ENCODE data around the gene MYO1G.

GRCh38 chr7:45026984-45027773, 48.4 kb upstream of the MYO1G start:
- TF ChIP-seq ZBTB33 (IDR thresholded peaks at IDR 0.05; ENCODE audit: borderline replicate concordance, low read depth) = no peak
- TF ChIP-seq CTCF (IDR thresholded peaks at IDR 0.05) = no peak
- TF ChIP-seq SMC3 (IDR thresholded peaks at IDR 0.05; ENCODE audit: low read depth, low read length) = no peak
- TF ChIP-seq TAF1 (IDR thresholded peaks at IDR 0.05; ENCODE audit: borderline replicate concordance, low read depth, low read length) = no peak
- TF ChIP-seq EP300 (IDR thresholded peaks at IDR 0.05; ENCODE audit: borderline replicate concordance in 1 of 2, low read depth in 1 of 2, low read length in 1 of 2) = no peak
- no peak for TF ChIP-seq TEAD4 (IDR thresholded peaks at IDR 0.05; ENCODE audit: borderline replicate concordance, insufficient read depth)
- no peak for TF ChIP-seq JUND (IDR thresholded peaks at IDR 0.05)
- no peak for TF ChIP-seq POLR2AphosphoS5 (IDR thresholded peaks at IDR 0.05; ENCODE audit: low read depth, low read length)
- TF ChIP-seq ELF1 (IDR thresholded peaks at IDR 0.05) = no peak
